Endodermal cell (in vitro differentiated cells): Measurements from ENCODE around the gene ZNF253. TPM values are rescaled to one million over a fixed set of nuclear protein-coding genes. Genes with fewer than 3 reads are reported as not detected.
"Not testable (repeated sequence)": the region's sequence is repeated elsewhere in the genome, so short reads cannot be mapped to it uniquely, and the experiment has no call there.

ENCODE experiments used
- DNase-seq: peaks from one replicate; pipeline ENCODE4 v3.0.0-alpha.2; 2017
- H3K27ac ChIP-seq: 2 replicates; pipeline ENCODE4 v1.5.1; 2013; ENCODE audit warnings: mild to moderate bottlenecking, low read depth, low read length, moderate library complexity
- H3K27me3 ChIP-seq: 2 replicates; pipeline ENCODE4 v1.6.1; 2013; ENCODE audit warnings: mild to moderate bottlenecking, low read length, moderate library complexity; ENCODE audit not compliant: insufficient read depth, control insufficient read depth, poor library complexity, severe bottlenecking
- H3K36me3 ChIP-seq: 2 replicates; pipeline ENCODE4 v1.7.0; 2013; ENCODE audit warnings: mild to moderate bottlenecking, low read length, moderate library complexity; ENCODE audit not compliant: control insufficient read depth, insufficient read depth
- H3K4me1 ChIP-seq: one replicate; pipeline ENCODE4 v1.7.0; 2013; ENCODE audit warnings: low read length; ENCODE audit not compliant: control insufficient read depth, insufficient read depth
- H3K4me3 ChIP-seq: 2 replicates; pipeline ENCODE4 v1.5.1; 2013; ENCODE audit warnings: mild to moderate bottlenecking, low read length, moderate library complexity
- H3K9ac ChIP-seq: 2 replicates; pipeline ENCODE4 v1.6.1; 2013; ENCODE audit warnings: mild to moderate bottlenecking, low read length, moderate library complexity; ENCODE audit not compliant: poor library complexity, severe bottlenecking; ENCODE audit errors: extremely low read depth
- H3K9me3 ChIP-seq: 2 replicates; pipeline ENCODE4 v1.6.1; 2013; ENCODE audit warnings: mild to moderate bottlenecking, low read length, moderate library complexity; ENCODE audit not compliant: control insufficient read depth
- H3K27ac Mint-ChIP-seq: 2 replicates; pipeline ENCODE4 v1.8.0; 2020; ENCODE audit warnings: mixed read lengths
- H3K27me3 Mint-ChIP-seq: 2 replicates; pipeline ENCODE4 v1.8.0; 2021; ENCODE audit warnings: mild to moderate bottlenecking, mixed read lengths; ENCODE audit not compliant: insufficient read depth
- H3K36me3 Mint-ChIP-seq: 2 replicates; pipeline ENCODE4 v1.8.0; 2020; ENCODE audit warnings: low read depth, mixed read lengths
- H3K4me1 Mint-ChIP-seq: 2 replicates; pipeline ENCODE4 v1.8.0; 2020; ENCODE audit warnings: mixed read lengths
- H3K4me3 Mint-ChIP-seq: 2 replicates; pipeline ENCODE4 v1.8.0; 2020; ENCODE audit warnings: mild to moderate bottlenecking, moderate library complexity, mixed read lengths
- H3K9me3 Mint-ChIP-seq: 2 replicates; pipeline ENCODE4 v1.8.0; 2020; ENCODE audit warnings: mild to moderate bottlenecking, mixed read lengths
- WGBS, 2 experiments: methylation state at CpG; one replicate each; pipeline versions ENCODE4 v1.1.5 to v1.1.7; 2013; ENCODE audit warnings: missing lambda C conversion rate in 2 of 2, mixed read lengths in 1 of 2; ENCODE audit not compliant: insufficient coverage in 1 of 2, insufficient read length in 1 of 2; 5-methylcytosine and 5-hydroxymethylcytosine counted together
- total RNA-seq, 2 donors: library from RNA; stranded (reverse); fragmentation: NEBNext Ultra II Directional in 1 of 2; extraction: Animal tissue kit (Norgen Biotek cat#: 25700) in 1 of 2; gene quantifications; 2 replicates in 1 of 2; 3 replicates in 1 of 2; pipeline ENCODE4 v1.2.1, GENCODE V29; 2021
- TF ChIP-seq, protein P1 (sequence below): fragments of 200-600 bp; sonication (generic); conservative IDR thresholded peaks from 2 replicates; pipeline ENCODE4 v1.5.0; 2021; ENCODE audit warnings: antibody characterized with exemption, mild to moderate bottlenecking

Gene ZNF253
- total RNA-seq, 2 donors from 2014 or later, result 44.4 to 51.9 TPM

GRCh38 chr19:19900729-19901444 is 35.2 kb downstream of the ZNF253 start, which contains the start of gene ZNF93:
ZNF93 (plus strand) TSS chr19:19900946; CDS start chr19:19901089, 143 bp downstream.
- WGBS, 2 experiments, result 0% methylated on average over 11 to 35 of the region's 35 CpGs
- no peaks in the 10 kb centered on the region for H3K27me3 ChIP-seq
- no peaks in the 10 kb centered on the region for H3K27me3 Mint-ChIP-seq
- DNase-seq, result peak; percentile 99
- peaks cover 48% of the 10 kb centered on the region for H3K9me3 ChIP-seq
- H3K9ac ChIP-seq, result peak within 1 kb of the TSS; percentile 94
- peak within 1 kb of the TSS; percentile 98 for H3K27ac ChIP-seq
- peaks cover 38% of the 10 kb centered on the region for H3K9me3 Mint-ChIP-seq
- H3K36me3 Mint-ChIP-seq, result peaks cover 39% of the 10 kb centered on the region
- no peaks in the 10 kb centered on the region for H3K4me1 ChIP-seq
- H3K36me3 ChIP-seq, result peaks cover 30% of the 10 kb centered on the region
- TF ChIP-seq, protein P1, sequence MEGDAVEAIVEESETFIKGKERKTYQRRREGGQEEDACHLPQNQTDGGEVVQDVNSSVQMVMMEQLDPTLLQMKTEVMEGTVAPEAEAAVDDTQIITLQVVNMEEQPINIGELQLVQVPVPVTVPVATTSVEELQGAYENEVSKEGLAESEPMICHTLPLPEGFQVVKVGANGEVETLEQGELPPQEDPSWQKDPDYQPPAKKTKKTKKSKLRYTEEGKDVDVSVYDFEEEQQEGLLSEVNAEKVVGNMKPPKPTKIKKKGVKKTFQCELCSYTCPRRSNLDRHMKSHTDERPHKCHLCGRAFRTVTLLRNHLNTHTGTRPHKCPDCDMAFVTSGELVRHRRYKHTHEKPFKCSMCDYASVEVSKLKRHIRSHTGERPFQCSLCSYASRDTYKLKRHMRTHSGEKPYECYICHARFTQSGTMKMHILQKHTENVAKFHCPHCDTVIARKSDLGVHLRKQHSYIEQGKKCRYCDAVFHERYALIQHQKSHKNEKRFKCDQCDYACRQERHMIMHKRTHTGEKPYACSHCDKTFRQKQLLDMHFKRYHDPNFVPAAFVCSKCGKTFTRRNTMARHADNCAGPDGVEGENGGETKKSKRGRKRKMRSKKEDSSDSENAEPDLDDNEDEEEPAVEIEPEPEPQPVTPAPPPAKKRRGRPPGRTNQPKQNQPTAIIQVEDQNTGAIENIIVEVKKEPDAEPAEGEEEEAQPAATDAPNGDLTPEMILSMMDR, result no peak
- peak within 1 kb of the TSS; percentile 98 for H3K4me3 Mint-ChIP-seq
- H3K4me3 ChIP-seq, result peak within 1 kb of the TSS; percentile 92
- peaks cover 30% of the 10 kb centered on the region for H3K4me1 Mint-ChIP-seq
- peak within 1 kb of the TSS; percentile 99 for H3K27ac Mint-ChIP-seq

DNA sequence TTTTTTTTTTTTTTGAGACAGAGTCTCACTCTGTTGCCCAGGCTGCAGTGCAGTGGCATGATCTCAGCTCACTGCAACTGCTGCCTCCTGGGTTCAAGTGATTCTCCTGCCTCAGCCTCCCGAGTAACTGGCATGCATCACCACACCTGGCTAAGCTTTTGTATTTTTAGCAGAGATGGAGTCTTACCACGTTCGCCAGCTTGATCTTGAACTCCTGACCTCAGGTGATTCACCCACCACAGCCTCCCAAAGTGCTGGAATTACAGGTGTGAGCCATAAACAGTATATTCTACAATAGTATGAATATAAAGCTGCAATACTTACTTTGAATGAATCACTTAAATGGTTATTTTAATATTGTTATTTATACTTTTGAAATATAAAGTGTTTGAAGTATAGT is 41.9 kb downstream of the ZNF253 start:
- not testable (repeated sequence) for H3K4me1 ChIP-seq, H3K4me3 Mint-ChIP-seq, H3K27me3 Mint-ChIP-seq, H3K27ac ChIP-seq, H3K27ac Mint-ChIP-seq, H3K9me3 Mint-ChIP-seq, H3K4me3 ChIP-seq, DNase-seq, H3K27me3 ChIP-seq, H3K9ac ChIP-seq
- peaks cover 22% of the 10 kb centered on the region for H3K9me3 ChIP-seq
- H3K4me1 Mint-ChIP-seq, result peaks cover 62% of the 10 kb centered on the region
- peaks cover 74% of the 10 kb centered on the region for H3K36me3 ChIP-seq
- WGBS, 2 experiments, result 88 to 100% methylated on average over 1 to 3 of the region's 3 CpGs
- peaks cover 36% of the 10 kb centered on the region for H3K36me3 Mint-ChIP-seq

GRCh38 chr19:19909654-19910053 is 44.0 kb downstream of the ZNF253 start:
- 88 to 97% methylated on average over 2 of the region's 2 CpGs for WGBS, 2 experiments
- Histone ChIP-seq H3K4me1 (no peaks in the 10 kb centered on the region), H3K9ac (no peak overlapping the region), H3K4me3 (no peak overlapping the region), H3K36me3 (peaks cover 77% of the 10 kb centered on the region), H3K27me3 (no peaks in the 10 kb centered on the region), H3K9me3 (peaks cover 32% of the 10 kb centered on the region), H3K27ac (no peak overlapping the region)
- no peak overlapping the region for H3K4me3 Mint-ChIP-seq
- peaks cover 61% of the 10 kb centered on the region for H3K4me1 Mint-ChIP-seq
- H3K36me3 Mint-ChIP-seq, result peaks cover 37% of the 10 kb centered on the region
- H3K9me3 Mint-ChIP-seq, result no peaks in the 10 kb centered on the region
- H3K27ac Mint-ChIP-seq, result no peak overlapping the region
- H3K27me3 Mint-ChIP-seq, result no peaks in the 10 kb centered on the region
- DNase-seq, result no peak
- TF ChIP-seq, protein P1, result no peak
